Neural progenitor cell (in vitro differentiated cells): ENCODE data around the gene RALGAPA2. TPM values are rescaled to one million over a fixed set of nuclear protein-coding genes. Genes with fewer than 3 reads are reported as not detected.
A peak's percentile ranks its signal among the peaks of the same experiment; 100 is the strongest.

ENCODE experiments used
- DNase-seq: peaks from one replicate; pipeline ENCODE4 v3.0.0-alpha.2; 2016; ENCODE audit warnings: low spot score
- H2AFZ ChIP-seq: fragments of 200-600 bp; sonication (generic); replicated peaks from 2 replicates; pipeline ENCODE4 v1.6.1; 2016; ENCODE audit warnings: antibody characterized with exemption
- H3F3A ChIP-seq: fragments of 200-600 bp; sonication (generic); 2 replicates; pipeline ENCODE4 v1.6.1; 2016; ENCODE audit warnings: antibody characterized with exemption, low read depth
- H3K27ac ChIP-seq: fragments of 200-600 bp; sonication (generic); 2 replicates; pipeline ENCODE4 v1.5.1; 2016; ENCODE audit warnings: mild to moderate bottlenecking
- H3K27me3 ChIP-seq: fragments of 200-600 bp; sonication (generic); 2 replicates; pipeline ENCODE4 v1.6.1; 2016; ENCODE audit warnings: mild to moderate bottlenecking, moderate library complexity
- H3K36me3 ChIP-seq: fragments of 200-600 bp; sonication (generic); 2 replicates; pipeline ENCODE4 v1.5.1; 2016
- H3K4me1 ChIP-seq: fragments of 200-600 bp; sonication (generic); 2 replicates; pipeline ENCODE4 v1.6.1; 2016; ENCODE audit warnings: mixed run types
- H3K4me2 ChIP-seq: fragments of 200-600 bp; sonication (generic); 2 replicates; pipeline ENCODE4 v1.6.1; 2016
- H3K4me3 ChIP-seq: fragments of 200-600 bp; sonication (generic); 2 replicates; pipeline ENCODE4 v1.5.1; 2016
- H3K79me2 ChIP-seq: fragments of 200-600 bp; sonication (generic); 2 replicates; pipeline ENCODE4 v1.6.1; 2016; ENCODE audit warnings: low read depth
- H3K9ac ChIP-seq: fragments of 200-600 bp; sonication (generic); 2 replicates; pipeline ENCODE4 v1.6.1; 2016
- H3K9me3 ChIP-seq: fragments of 200-600 bp; sonication (generic); 2 replicates; pipeline ENCODE4 v1.5.1; 2016; ENCODE audit warnings: low read depth
- H4K20me1 ChIP-seq: fragments of 200-600 bp; sonication (generic); 2 replicates; pipeline ENCODE4 v1.6.1; 2016; ENCODE audit warnings: low read depth
- H3K27ac Mint-ChIP-seq: 3 replicates; pipeline ENCODE4 v1.8.0; 2021; ENCODE audit warnings: mixed read lengths
- H3K27me3 Mint-ChIP-seq: 2 replicates; pipeline ENCODE4 v1.8.0; 2022; ENCODE audit warnings: low read depth, mild to moderate bottlenecking, inconsistent platforms, moderate library complexity, mixed read lengths; ENCODE audit not compliant: insufficient read depth
- H3K36me3 Mint-ChIP-seq: 3 replicates; pipeline ENCODE4 v1.8.0; 2021; ENCODE audit warnings: mixed read lengths
- H3K4me1 Mint-ChIP-seq: 3 replicates; pipeline ENCODE4 v1.8.0; 2021; ENCODE audit warnings: mixed read lengths
- H3K4me3 Mint-ChIP-seq: 3 replicates; pipeline ENCODE4 v1.8.0; 2021; ENCODE audit warnings: mild to moderate bottlenecking, moderate library complexity, mixed read lengths
- H3K9me3 Mint-ChIP-seq: 3 replicates; pipeline ENCODE4 v1.8.0; 2020; ENCODE audit warnings: mixed read lengths
- EZH2 ChIP-seq: fragments of 200-600 bp; sonication (generic); IDR thresholded peaks from 2 replicates; pipeline ENCODE4 v1.6.1; 2017; ENCODE audit warnings: antibody characterized with exemption, mild to moderate bottlenecking, moderate library complexity
- EZH2phosphoT487 ChIP-seq: fragments of 200-600 bp; sonication (generic); IDR thresholded peaks from 2 replicates; pipeline ENCODE4 v1.6.1; 2017; ENCODE audit warnings: antibody characterized with exemption
- total RNA-seq: library from RNA; depleted of rRNA; stranded (reverse); fragments of >200 nt; gene quantifications from 2 replicates; pipeline ENCODE4 v1.2.3, GENCODE V29; 2015; ENCODE audit warnings: low replicate concordance
- TF ChIP-seq, protein P1 (sequence below): fragments of 200-600 bp; sonication (generic); IDR thresholded peaks from 2 replicates; pipeline ENCODE4 v1.5.1; 2017; ENCODE audit warnings: antibody characterized with exemption, mild to moderate bottlenecking

RALGAPA2 gene
- total RNA-seq, 1 donor from 2014 or later = 25.9 TPM

DNA sequence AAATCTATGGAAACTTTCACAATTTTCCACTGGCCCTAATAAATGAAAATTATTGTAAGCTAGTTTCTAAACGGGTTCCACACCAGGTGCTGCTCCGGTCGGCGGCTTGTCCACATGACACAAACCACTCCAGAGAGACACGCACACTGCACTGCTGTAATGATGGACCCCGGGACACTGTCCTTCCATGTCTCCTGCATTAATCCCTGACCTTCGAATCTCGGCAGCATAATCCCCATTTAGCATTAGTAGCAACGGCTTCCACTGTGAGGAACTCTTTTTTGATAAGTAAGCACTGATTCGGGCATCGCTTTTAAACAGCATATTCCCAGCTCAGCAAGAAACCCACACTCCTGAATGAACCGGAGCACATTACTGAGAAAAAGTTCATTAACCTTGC lies 301.0 kb downstream of the RALGAPA2 start:
- Histone ChIP-seq H3K9ac (no peak overlapping the region), H3K9me3 (no peaks in the 10 kb centered on the region), H2AFZ (no peak overlapping the region), H3K4me1 (peaks cover 52% of the 10 kb centered on the region), H3K36me3 (no peaks in the 10 kb centered on the region), H3K4me3 (no peak overlapping the region), H3F3A (peaks cover 35% of the 10 kb centered on the region), H3K4me2 (peak overlapping the region; percentile 63), H3K27ac (no peak overlapping the region), H3K27me3 (no peaks in the 10 kb centered on the region), H4K20me1 (peaks cover 13% of the 10 kb centered on the region), H3K79me2 (no peaks in the 10 kb centered on the region)
- TF ChIP-seq EZH2phosphoT487 (no peak), EZH2 (no peak)
- TF ChIP-seq, protein P1, sequence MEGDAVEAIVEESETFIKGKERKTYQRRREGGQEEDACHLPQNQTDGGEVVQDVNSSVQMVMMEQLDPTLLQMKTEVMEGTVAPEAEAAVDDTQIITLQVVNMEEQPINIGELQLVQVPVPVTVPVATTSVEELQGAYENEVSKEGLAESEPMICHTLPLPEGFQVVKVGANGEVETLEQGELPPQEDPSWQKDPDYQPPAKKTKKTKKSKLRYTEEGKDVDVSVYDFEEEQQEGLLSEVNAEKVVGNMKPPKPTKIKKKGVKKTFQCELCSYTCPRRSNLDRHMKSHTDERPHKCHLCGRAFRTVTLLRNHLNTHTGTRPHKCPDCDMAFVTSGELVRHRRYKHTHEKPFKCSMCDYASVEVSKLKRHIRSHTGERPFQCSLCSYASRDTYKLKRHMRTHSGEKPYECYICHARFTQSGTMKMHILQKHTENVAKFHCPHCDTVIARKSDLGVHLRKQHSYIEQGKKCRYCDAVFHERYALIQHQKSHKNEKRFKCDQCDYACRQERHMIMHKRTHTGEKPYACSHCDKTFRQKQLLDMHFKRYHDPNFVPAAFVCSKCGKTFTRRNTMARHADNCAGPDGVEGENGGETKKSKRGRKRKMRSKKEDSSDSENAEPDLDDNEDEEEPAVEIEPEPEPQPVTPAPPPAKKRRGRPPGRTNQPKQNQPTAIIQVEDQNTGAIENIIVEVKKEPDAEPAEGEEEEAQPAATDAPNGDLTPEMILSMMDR = no peak
- Mint-ChIP-seq H3K9me3 (no peaks in the 10 kb centered on the region), H3K27ac (no peak overlapping the region), H3K4me3 (peak overlapping the region; percentile 63), H3K36me3 (no peaks in the 10 kb centered on the region), H3K4me1 (peaks cover 70% of the 10 kb centered on the region), H3K27me3 (peaks cover 11% of the 10 kb centered on the region)
- peak; percentile 44 for DNase-seq

DNA sequence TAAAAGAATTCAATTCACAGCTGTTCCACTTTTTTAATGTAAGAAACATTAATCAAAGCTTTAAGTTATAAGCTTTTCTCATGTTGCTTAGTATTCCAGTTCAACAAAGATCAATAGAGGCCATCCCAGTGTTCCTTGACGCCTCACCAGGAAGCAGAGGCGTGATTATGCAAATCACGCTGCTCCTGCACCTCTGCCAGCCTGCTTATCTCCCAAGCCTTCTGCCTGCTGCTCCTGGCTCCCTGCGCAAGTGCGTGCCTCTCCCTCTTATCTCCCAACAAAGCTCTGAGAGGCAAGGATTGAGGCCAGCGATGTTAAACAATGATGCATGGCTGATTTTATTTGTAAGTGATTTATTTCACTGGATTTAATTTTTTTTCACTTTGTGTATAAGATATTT lies 301.8 kb downstream of the RALGAPA2 start:
- TF ChIP-seq, protein P1 = no peak
- TF ChIP-seq EZH2phosphoT487 (no peak), EZH2 (no peak)
- Histone ChIP-seq H3K27me3 (no peaks in the 10 kb centered on the region), H3K4me1 (peaks cover 52% of the 10 kb centered on the region), H2AFZ (no peak overlapping the region), H3K27ac (no peak overlapping the region), H3K36me3 (no peaks in the 10 kb centered on the region), H3K9ac (no peak overlapping the region), H3K4me3 (peak overlapping the region; percentile 25), H4K20me1 (peaks cover 13% of the 10 kb centered on the region), H3K9me3 (no peaks in the 10 kb centered on the region), H3F3A (peaks cover 35% of the 10 kb centered on the region), H3K79me2 (no peaks in the 10 kb centered on the region), H3K4me2 (peak overlapping the region; percentile 63)
- Mint-ChIP-seq H3K4me3 (peak overlapping the region; percentile 57), H3K4me1 (peaks cover 70% of the 10 kb centered on the region), H3K9me3 (no peaks in the 10 kb centered on the region), H3K36me3 (no peaks in the 10 kb centered on the region), H3K27me3 (peaks cover 13% of the 10 kb centered on the region), H3K27ac (no peak overlapping the region)
- peak; percentile 87 for DNase-seq

DNA sequence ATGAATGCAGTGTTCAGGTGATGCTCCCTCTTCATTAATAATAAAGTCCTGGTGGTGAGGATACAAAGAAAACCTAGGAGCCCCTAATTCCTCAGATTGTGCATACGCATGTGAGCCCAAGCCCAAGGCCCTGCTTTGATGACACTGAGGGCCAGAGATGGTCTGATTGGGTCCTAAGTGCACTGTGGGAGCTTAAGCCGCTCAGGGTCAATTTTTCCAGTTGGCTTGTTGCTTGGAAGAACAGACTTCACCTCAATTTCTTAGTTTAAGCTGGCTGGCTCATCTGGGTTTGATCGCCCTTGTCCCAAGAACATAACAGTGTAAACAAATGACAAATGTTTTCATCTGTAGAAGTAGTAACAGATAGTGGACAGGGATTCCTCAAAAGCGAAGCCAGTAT lies 303.1 kb downstream of the RALGAPA2 start:
- no peak overlapping the region for H3K4me3 ChIP-seq

More for the DNA sequence above, 303.1 kb downstream of the RALGAPA2 start:
- no peak overlapping the region for H3K4me3 Mint-ChIP-seq
- no peaks in the 10 kb centered on the region for H3K9me3 Mint-ChIP-seq
- H3K9ac ChIP-seq = no peak overlapping the region
- no peaks in the 10 kb centered on the region for H3K79me2 ChIP-seq
- no peak overlapping the region for H2AFZ ChIP-seq
- TF ChIP-seq, protein P1 = no peak
- TF ChIP-seq EZH2 (no peak), EZH2phosphoT487 (no peak)
- H3K4me1 Mint-ChIP-seq = peaks cover 60% of the 10 kb centered on the region
- no peak overlapping the region for H3K27ac ChIP-seq
- no peaks in the 10 kb centered on the region for H3K27me3 ChIP-seq
- no peaks in the 10 kb centered on the region for H3K36me3 Mint-ChIP-seq
- DNase-seq = no peak
- H3K27me3 Mint-ChIP-seq = peaks cover 12% of the 10 kb centered on the region
- peaks cover 51% of the 10 kb centered on the region for H3K4me1 ChIP-seq
- H3K9me3 ChIP-seq = no peaks in the 10 kb centered on the region
- no peak overlapping the region for H3K27ac Mint-ChIP-seq
- H4K20me1 ChIP-seq = peaks cover 13% of the 10 kb centered on the region
- peaks cover 35% of the 10 kb centered on the region for H3F3A ChIP-seq
- no peaks in the 10 kb centered on the region for H3K36me3 ChIP-seq
- H3K4me2 ChIP-seq = no peak overlapping the region
